Measurements from ENCODE around the gene PARVA. TPM values are rescaled to one million over a fixed set of nuclear protein-coding genes. Genes with fewer than 3 reads are reported as not detected.
A peak's percentile ranks its signal among the peaks of the same experiment; 100 is the strongest.

PARVA gene
- total and polyA plus RNA-seq, 4 experiments from 2014 or later = 0.75 to 2.4 (median 1.4) TPM

DNA sequence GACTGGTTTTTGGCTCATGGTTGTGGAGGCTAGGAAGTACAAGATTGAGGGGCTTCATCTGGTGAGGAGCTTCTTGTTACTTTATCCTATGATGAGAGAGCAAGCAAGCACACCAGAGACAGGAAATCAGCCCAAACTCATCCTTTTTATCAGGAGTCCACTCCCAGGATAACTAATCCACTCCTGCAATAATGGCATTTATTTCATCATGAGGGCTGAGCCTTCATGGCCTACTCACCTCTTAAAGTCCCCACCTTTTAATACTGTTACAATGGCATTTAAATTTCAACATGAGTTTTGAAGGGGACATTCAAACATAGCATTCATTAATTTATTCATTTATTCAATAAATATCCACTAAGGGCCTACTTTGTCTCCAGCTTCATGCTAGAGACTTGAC, 60.9 kb downstream of the PARVA start:
- DNase-seq = no peak
- POLR2A ChIA-PET (ENCODE audit: partially characterized antibody) = no interaction called here

DNA sequence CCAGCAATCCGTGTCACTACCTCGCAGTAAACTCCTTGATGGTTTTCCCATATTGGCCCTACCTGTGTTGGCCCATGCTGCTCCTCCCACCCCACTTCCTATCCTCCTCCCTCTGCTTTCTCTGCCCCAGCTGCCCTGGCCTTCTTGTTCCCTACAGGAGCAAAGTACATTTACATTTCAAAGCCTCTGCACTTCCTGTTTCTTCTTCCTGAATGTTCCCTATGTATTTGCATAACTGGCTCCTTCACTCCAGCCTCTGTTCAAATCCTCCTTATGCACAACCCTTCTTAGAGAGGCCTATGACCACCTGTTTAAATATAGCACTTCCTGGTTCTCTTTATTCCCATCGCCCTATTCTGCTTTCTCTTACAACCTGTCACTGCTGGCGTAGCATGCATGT, 62.2 kb downstream of the PARVA start:
- intact Hi-C loops (cut with micrococcal nuclease) = no loop called here
- no peak overlapping the region for H3K4me3 Mint-ChIP-seq
- peaks cover 0 to 10% of the 10 kb centered on the region in 2 donors for H3K36me3 Mint-ChIP-seq
- H3K27ac ChIP-seq (ENCODE audit: low read depth, low read length) = no peak overlapping the region
- H3K9me3 ChIP-seq (ENCODE audit: control insufficient read depth in 1 of 2, low read length in 2 of 2) = no peaks in the 10 kb centered on the region
- no peaks in the 10 kb centered on the region for H3K27me3 ChIP-seq (ENCODE audit: insufficient read depth, low read length)
- H3K4me3 ChIP-seq (ENCODE audit: low read length in 2 of 2) = no peak overlapping the region
- ChIA-PET POLR2A (ENCODE audit: partially characterized antibody) (no interaction called here), CTCF (ENCODE audit: partially characterized antibody) (no interaction called here)
- H3K4me1 Mint-ChIP-seq = peaks cover 0 to 5% (median 0%) of the 10 kb centered on the region in 4 donors
- H3K27me3 Mint-ChIP-seq = peaks cover under 1 to 6% of the 10 kb centered on the region in 2 donors
- peak overlapping the region in 1 of 7 donors; percentile 62 for H3K27ac Mint-ChIP-seq
- no peaks in the 10 kb centered on the region for H3K36me3 ChIP-seq (ENCODE audit: insufficient read depth, low read length)
- H3K4me1 ChIP-seq (ENCODE audit: insufficient read depth, low read length) = no peaks in the 10 kb centered on the region
- peaks cover 0 to 4% (median 0%) of the 10 kb centered on the region in 8 donors for H3K9me3 Mint-ChIP-seq
- no peak for DNase-seq

More for the DNA sequence above, 60.9 kb downstream of the PARVA start:
- H3K9me3 ChIP-seq (ENCODE audit: control insufficient read depth in 1 of 2, low read length in 2 of 2) = no peaks in the 10 kb centered on the region
- Mint-ChIP-seq H3K4me3 (no peak overlapping the region), H3K36me3 (peaks cover 0 to 10% of the 10 kb centered on the region in 2 donors), H3K27ac (no peak overlapping the region), H3K27me3 (peaks cover 0 to 6% of the 10 kb centered on the region in 2 donors), H3K4me1 (peaks cover 0 to 5% (median 0%) of the 10 kb centered on the region in 4 donors), H3K9me3 (peaks cover 0 to 4% (median 0%) of the 10 kb centered on the region in 8 donors)
- intact Hi-C loops (cut with micrococcal nuclease) = no loop called here
- H3K36me3 ChIP-seq (ENCODE audit: insufficient read depth, low read length) = no peaks in the 10 kb centered on the region
- H3K27me3 ChIP-seq (ENCODE audit: insufficient read depth, low read length) = no peaks in the 10 kb centered on the region
- CTCF ChIA-PET (ENCODE audit: partially characterized antibody) = no interaction called here
- no peaks in the 10 kb centered on the region for H3K4me1 ChIP-seq (ENCODE audit: insufficient read depth, low read length)
- H3K4me3 ChIP-seq (ENCODE audit: low read length in 2 of 2) = no peak overlapping the region
- no peak overlapping the region for H3K27ac ChIP-seq (ENCODE audit: low read depth, low read length)

DNA sequence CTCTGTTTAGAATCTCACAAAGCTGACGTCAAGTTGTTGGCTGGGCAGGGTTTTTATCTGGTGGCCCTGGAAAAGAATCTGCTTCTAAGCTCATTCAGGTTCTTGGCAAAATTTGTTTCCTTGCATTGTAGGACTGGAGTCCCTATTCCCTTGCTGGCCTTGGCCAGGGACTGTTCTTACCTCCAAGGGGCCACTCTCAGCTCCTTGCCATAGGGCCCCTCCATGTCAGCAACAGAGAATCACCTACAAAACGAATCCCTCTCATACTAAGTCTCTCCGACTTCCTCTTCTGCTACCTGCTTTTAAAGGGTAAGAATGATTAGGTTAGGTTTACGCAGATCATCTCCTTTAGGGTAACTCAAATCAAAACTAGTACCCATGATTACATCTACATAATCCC, 63.2 kb downstream of the PARVA start:
- DNase-seq = no peak
- H3K9me3 Mint-ChIP-seq = peaks cover 0 to 4% (median 0%) of the 10 kb centered on the region in 8 donors
- H3K4me1 Mint-ChIP-seq = peaks cover 0 to 5% (median 0%) of the 10 kb centered on the region in 4 donors
- Histone ChIP-seq H3K27me3 (ENCODE audit: insufficient read depth, low read length) (no peaks in the 10 kb centered on the region), H3K4me1 (ENCODE audit: insufficient read depth, low read length) (no peaks in the 10 kb centered on the region), H3K36me3 (ENCODE audit: insufficient read depth, low read length) (no peaks in the 10 kb centered on the region), H3K9me3 (ENCODE audit: control insufficient read depth in 1 of 2, low read length in 2 of 2) (no peaks in the 10 kb centered on the region), H3K4me3 (ENCODE audit: low read length in 2 of 2) (no peak overlapping the region), H3K27ac (ENCODE audit: low read depth, low read length) (no peak overlapping the region)
- POLR2A ChIA-PET (ENCODE audit: partially characterized antibody) = no interaction called here
- intact Hi-C loops (cut with micrococcal nuclease) = no loop called here
- H3K27me3 Mint-ChIP-seq = peaks cover 5 to 8% of the 10 kb centered on the region in 2 donors
- CTCF ChIA-PET (ENCODE audit: partially characterized antibody) = no interaction called here
- peaks cover 0 to 10% of the 10 kb centered on the region in 2 donors for H3K36me3 Mint-ChIP-seq
- no peak overlapping the region for H3K4me3 Mint-ChIP-seq
- H3K27ac Mint-ChIP-seq = no peak overlapping the region

DNA sequence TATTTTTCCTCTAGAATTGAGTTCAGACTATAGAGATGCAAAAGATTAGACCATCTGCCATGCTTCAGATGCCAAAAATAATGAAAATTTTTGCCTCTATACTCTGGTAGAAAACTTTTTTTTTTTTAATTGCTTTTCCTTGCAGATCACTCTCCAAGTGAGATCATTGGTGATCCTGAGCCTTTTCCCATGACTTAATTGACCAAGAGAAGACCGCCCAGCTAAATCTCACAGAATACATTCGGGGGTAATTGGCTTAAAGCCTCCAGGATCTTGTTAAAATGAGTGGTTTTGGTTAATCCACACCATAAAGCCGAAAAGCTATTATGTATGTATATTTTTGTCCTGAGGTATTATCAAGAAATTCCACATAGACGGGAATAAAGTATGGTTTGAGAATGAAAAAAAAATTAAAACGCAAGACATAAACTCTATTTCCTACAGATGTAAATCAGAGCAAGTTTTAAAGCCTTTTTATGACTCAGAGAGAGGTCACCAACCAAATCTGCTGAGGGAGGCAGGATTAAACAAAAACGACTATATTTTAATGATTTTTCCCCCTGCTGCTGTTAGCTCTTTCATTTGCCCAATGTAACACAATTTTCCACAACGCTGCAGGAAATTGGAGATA, 64.0 kb downstream of the PARVA start:
- intact Hi-C loops (cut with micrococcal nuclease) = no loop called here
- Histone ChIP-seq H3K9me3 (ENCODE audit: control insufficient read depth in 1 of 2, low read length in 2 of 2) (no peaks in the 10 kb centered on the region), H3K4me3 (ENCODE audit: low read length in 2 of 2) (no peak overlapping the region), H3K36me3 (ENCODE audit: insufficient read depth, low read length) (no peaks in the 10 kb centered on the region), H3K4me1 (ENCODE audit: insufficient read depth, low read length) (no peaks in the 10 kb centered on the region), H3K27ac (ENCODE audit: low read depth, low read length) (no peak overlapping the region), H3K27me3 (ENCODE audit: insufficient read depth, low read length) (no peaks in the 10 kb centered on the region)
- Mint-ChIP-seq H3K4me1 (peaks cover 0 to 5% (median 0%) of the 10 kb centered on the region in 4 donors), H3K9me3 (peaks cover 0 to 4% (median 0%) of the 10 kb centered on the region in 8 donors), H3K4me3 (no peak overlapping the region), H3K27ac (no peak overlapping the region), H3K36me3 (peaks cover 0 to 8% of the 10 kb centered on the region in 2 donors), H3K27me3 (peaks cover 5 to 8% of the 10 kb centered on the region in 2 donors)
- no peak for DNase-seq
- ChIA-PET CTCF (ENCODE audit: partially characterized antibody) (interaction anchor here (1.1 kb wide), 1 partner anchor 110 kb away, joined by 3 read pairs; no protein-coding TSS in a partner anchor), POLR2A (ENCODE audit: partially characterized antibody) (no interaction called here)

DNA sequence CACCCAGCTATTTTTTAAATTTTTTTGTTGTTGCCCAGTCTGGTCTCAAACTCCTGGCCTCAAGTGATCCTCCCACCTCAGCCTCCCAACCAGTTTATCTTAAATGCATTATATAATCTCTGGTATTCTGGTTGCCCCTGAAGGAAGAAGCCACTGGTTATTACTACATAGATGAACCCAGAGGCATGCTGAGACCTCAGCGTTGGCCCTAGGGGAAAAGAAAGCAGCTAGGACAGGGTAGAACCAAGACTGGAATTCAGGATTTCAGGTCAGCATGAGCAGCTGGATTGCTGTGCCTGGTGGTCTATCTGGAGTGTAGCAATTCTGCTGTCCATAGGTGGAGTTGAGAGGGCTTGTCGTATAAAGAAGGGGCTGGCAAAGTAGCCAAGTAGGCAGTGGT, 67.2 kb downstream of the PARVA start:
- H3K36me3 Mint-ChIP-seq = peaks cover 0 to 3% of the 10 kb centered on the region in 2 donors
- H3K9me3 Mint-ChIP-seq = peaks cover 0 to 4% (median 0%) of the 10 kb centered on the region in 8 donors
- peaks cover 5 to 13% of the 10 kb centered on the region in 2 donors for H3K27me3 Mint-ChIP-seq
- Histone ChIP-seq H3K27ac (ENCODE audit: low read depth, low read length) (no peak overlapping the region), H3K36me3 (ENCODE audit: insufficient read depth, low read length) (no peaks in the 10 kb centered on the region), H3K4me3 (ENCODE audit: low read length in 2 of 2) (no peak overlapping the region), H3K4me1 (ENCODE audit: insufficient read depth, low read length) (no peaks in the 10 kb centered on the region), H3K27me3 (ENCODE audit: insufficient read depth, low read length) (no peaks in the 10 kb centered on the region), H3K9me3 (ENCODE audit: control insufficient read depth in 1 of 2, low read length in 2 of 2) (no peaks in the 10 kb centered on the region)
- H3K4me1 Mint-ChIP-seq = peaks cover 0 to 2% (median 0%) of the 10 kb centered on the region in 4 donors
- DNase-seq = no peak
- no peak overlapping the region for H3K4me3 Mint-ChIP-seq
- POLR2A ChIA-PET (ENCODE audit: partially characterized antibody) = no interaction called here
- no peak overlapping the region for H3K27ac Mint-ChIP-seq
- intact Hi-C loops (cut with micrococcal nuclease) = no loop called here
- CTCF ChIA-PET (ENCODE audit: partially characterized antibody) = no interaction called here

DNA sequence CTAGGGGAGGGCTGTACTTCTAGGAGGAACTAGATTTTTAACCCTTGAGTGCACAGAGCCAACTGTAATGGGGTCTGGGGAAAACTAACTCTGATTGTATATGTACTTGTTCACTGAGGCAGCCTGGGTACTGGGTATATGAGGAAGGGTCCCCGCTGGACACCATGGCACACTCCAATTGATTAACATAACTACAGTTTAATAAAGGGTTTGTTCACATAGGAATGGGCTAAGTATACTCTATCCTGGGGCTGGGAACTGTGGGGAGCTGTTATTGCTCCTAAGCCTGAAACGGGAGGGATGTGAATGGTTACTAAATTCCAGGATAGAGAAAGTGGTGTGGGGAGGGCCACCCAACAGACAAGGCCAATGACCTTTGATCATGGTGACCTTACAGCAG, 67.6 kb downstream of the PARVA start:
- intact Hi-C loops (cut with micrococcal nuclease) = no loop called here
- H3K36me3 ChIP-seq (ENCODE audit: insufficient read depth, low read length) = no peaks in the 10 kb centered on the region
- no peak overlapping the region for H3K4me3 Mint-ChIP-seq
- H3K27me3 Mint-ChIP-seq = peaks cover 5 to 13% of the 10 kb centered on the region in 2 donors
- no peaks in the 10 kb centered on the region for H3K4me1 ChIP-seq (ENCODE audit: insufficient read depth, low read length)
- H3K27ac Mint-ChIP-seq = no peak overlapping the region
- no peaks in the 10 kb centered on the region for H3K9me3 ChIP-seq (ENCODE audit: control insufficient read depth in 1 of 2, low read length in 2 of 2)
- CTCF ChIA-PET (ENCODE audit: partially characterized antibody) = no interaction called here
- POLR2A ChIA-PET (ENCODE audit: partially characterized antibody) = no interaction called here
- no peak overlapping the region for H3K4me3 ChIP-seq (ENCODE audit: low read length in 2 of 2)
- H3K27ac ChIP-seq (ENCODE audit: low read depth, low read length) = no peak overlapping the region
- no peaks in the 10 kb centered on the region for H3K36me3 Mint-ChIP-seq
- H3K27me3 ChIP-seq (ENCODE audit: insufficient read depth, low read length) = no peaks in the 10 kb centered on the region
- H3K9me3 Mint-ChIP-seq = peaks cover 0 to 4% (median 0%) of the 10 kb centered on the region in 8 donors
- H3K4me1 Mint-ChIP-seq = no peaks in the 10 kb centered on the region
- DNase-seq = no peak

DNA sequence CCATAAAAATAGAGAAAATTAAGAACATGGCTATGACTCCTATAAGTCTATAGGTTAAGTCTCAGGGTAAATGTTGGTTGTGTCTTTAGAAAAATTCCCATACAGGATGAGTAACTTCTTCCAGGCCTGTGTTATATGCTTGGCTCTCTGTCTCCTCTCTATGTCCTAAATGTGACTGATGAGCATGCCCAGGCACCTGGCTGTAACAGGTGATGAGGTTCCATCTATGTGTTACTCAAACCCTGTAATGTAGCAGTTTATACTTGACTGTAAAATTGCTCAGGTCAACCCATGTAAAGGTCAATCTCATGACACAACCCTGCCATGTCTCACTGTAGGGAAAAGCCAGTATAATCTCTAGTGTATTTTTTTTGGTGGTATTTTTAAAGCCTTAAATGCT, 69.5 kb downstream of the PARVA start:
- no peaks in the 10 kb centered on the region for H3K9me3 ChIP-seq (ENCODE audit: control insufficient read depth in 1 of 2, low read length in 2 of 2)
- no peak overlapping the region for H3K27ac ChIP-seq (ENCODE audit: low read depth, low read length)
- intact Hi-C loops (cut with micrococcal nuclease) = no loop called here
- ChIA-PET POLR2A (ENCODE audit: partially characterized antibody) (no interaction called here), CTCF (ENCODE audit: partially characterized antibody) (no interaction called here)
- no peaks in the 10 kb centered on the region for H3K36me3 ChIP-seq (ENCODE audit: insufficient read depth, low read length)
- no peak overlapping the region for H3K27ac Mint-ChIP-seq
- no peaks in the 10 kb centered on the region for H3K36me3 Mint-ChIP-seq
- H3K9me3 Mint-ChIP-seq = no peaks in the 10 kb centered on the region
- no peaks in the 10 kb centered on the region for H3K27me3 ChIP-seq (ENCODE audit: insufficient read depth, low read length)
- H3K4me3 ChIP-seq (ENCODE audit: low read length in 2 of 2) = no peak overlapping the region
- no peaks in the 10 kb centered on the region for H3K4me1 ChIP-seq (ENCODE audit: insufficient read depth, low read length)
- peaks cover 5 to 13% of the 10 kb centered on the region in 2 donors for H3K27me3 Mint-ChIP-seq
- no peak for DNase-seq
- no peak overlapping the region for H3K4me3 Mint-ChIP-seq
- no peaks in the 10 kb centered on the region for H3K4me1 Mint-ChIP-seq
